ENCODE data around the gene CDK5.

Gene CDK5

DNA sequence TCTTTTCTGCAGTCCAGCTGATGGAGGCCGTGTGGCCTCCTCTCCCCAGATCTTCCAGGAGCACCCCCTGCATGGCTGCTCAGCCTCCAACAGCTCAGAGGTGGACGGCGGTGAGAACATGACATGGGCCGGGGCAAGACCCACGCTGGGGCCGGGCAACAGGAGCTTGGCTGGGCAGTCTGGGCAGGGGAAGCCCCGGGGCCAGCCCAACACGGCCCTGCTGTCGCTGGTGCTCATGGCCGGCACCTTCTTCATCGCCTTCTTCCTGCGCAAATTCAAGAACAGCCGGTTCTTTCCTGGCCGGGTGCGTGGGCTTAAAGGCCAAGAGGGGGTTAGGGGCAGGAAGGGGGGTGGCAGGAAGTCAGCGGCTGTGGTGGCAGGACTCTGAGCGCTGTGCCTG is 16.3 kb upstream of the CDK5 start:
- DNase-seq (ENCODE audit: low read depth), result no peak

DNA sequence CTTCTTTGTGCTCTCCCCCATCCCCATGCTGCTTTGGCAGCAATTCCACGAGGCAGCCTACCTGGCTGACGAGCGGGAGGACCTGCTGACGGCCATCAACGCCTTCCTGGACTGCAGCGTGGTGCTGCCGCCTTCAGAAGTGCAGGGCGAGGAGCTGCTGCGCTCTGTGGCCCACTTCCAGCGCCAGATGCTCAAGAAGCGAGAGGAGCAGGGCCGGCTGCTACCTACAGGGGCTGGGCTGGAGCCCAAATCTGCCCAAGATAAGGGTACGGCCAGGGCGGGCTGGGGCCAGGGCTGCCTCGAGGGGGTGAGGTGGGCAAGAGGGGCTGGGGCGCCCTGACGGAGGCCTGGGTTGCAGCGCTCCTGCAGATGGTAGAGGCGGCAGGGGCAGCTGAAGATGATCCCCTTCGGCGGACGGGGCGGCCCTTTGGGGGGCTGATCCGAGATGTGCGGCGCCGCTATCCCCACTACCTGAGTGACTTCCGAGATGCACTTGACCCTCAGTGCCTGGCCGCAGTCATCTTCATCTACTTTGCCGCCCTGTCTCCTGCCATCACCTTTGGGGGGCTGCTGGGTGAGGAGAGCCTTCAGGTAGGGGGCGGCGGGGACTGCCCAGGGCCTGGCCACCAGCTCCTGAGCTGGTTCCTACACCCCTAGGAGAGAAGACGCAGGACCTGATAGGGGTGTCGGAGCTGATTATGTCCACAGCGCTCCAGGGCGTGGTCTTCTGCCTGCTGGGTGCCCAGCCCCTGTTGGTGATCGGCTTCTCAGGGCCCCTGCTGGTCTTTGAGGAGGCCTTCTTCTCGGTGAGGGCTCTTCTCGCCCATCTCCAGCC is 13.6 kb upstream of the CDK5 start:
- DNase-seq (ENCODE audit: low read depth), result no peak

DNA sequence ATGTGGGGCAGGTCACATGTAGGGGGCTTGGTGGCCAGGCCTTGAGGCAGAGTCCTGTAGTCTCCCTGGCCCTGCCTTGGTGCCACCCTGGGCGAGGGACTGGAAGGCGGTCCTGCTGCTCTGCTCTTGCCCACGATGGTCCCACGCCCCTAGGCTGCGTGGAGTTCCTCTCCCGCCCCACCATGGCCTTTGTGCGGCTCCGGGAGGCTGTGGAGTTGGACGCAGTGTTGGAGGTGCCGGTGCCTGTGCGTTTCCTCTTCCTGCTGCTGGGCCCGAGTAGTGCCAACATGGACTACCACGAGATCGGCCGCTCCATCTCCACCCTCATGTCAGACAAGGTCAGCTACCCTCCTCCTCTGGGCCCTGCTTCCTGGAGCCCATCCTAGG is 12.9 kb upstream of the CDK5 start:
- no peak for DNase-seq (ENCODE audit: low read depth)

DNA sequence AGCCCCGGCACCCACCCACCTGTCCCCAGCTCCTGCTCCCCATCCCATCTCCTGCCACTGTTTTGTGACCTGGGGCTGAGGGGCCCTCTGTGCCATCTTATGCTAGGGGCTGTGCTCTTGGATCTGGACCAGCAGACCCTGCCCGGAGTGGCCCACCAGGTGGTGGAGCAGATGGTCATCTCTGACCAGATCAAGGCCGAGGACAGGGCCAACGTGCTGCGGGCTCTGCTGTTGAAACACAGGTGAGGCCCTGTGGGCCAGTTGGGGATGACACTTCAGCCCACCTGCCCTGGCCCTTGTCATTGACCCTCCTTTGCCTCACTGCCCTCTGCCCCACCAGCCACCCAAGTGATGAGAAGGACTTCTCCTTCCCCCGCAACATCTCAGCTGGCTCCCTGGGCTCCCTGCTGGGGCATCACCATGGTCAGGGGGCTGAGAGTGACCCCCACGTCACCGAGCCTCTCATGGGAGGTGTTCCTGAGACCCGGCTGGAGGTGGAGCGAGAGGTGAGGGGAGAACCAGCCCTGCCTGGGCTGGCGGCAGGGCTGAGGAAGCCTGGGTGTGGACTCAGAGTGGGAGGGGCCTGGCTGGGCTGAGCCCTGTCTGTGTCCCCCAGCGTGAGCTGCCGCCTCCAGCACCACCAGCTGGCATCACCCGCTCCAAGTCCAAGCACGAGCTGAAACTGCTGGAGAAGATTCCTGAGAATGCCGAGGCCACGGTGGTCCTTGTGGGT is 12.3 kb upstream of the CDK5 start:
- DNase-seq (ENCODE audit: low read depth), result no peak

DNA sequence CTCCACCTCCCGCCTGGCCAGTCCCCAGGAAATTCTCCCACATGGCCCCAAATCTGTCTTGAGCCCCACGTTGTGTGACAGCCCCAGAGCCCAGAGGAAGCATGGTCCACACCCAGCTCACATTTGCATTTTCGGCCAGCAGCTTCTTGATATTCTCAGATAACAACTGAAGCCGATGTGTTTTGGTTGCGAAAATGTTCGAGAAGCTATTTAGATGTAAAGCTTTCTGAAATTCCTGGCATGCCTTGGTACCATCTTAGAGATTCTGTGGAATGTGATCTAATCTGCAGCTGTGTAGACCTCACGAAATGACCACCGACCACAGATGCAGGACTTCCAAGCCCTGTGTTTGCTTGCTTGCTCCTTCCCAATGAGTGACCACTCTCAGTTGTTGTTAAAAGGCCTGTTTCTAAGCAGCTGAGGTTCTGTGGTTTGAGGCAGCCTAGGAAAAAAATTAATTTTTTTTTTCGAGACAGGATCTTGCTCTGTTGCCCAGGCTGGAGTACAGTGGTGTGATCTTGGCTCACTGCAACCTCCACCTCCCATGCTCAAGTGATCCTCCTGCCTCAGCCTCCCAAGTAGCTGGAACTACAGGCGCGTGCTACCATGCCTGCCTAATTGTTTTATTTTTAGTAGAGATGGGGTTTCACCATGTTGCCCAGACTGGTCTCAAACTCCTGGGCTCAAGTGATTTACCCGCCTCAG is 10.5 kb upstream of the CDK5 start:
- DNase-seq (ENCODE audit: low read depth), result peak; percentile 87

DNA sequence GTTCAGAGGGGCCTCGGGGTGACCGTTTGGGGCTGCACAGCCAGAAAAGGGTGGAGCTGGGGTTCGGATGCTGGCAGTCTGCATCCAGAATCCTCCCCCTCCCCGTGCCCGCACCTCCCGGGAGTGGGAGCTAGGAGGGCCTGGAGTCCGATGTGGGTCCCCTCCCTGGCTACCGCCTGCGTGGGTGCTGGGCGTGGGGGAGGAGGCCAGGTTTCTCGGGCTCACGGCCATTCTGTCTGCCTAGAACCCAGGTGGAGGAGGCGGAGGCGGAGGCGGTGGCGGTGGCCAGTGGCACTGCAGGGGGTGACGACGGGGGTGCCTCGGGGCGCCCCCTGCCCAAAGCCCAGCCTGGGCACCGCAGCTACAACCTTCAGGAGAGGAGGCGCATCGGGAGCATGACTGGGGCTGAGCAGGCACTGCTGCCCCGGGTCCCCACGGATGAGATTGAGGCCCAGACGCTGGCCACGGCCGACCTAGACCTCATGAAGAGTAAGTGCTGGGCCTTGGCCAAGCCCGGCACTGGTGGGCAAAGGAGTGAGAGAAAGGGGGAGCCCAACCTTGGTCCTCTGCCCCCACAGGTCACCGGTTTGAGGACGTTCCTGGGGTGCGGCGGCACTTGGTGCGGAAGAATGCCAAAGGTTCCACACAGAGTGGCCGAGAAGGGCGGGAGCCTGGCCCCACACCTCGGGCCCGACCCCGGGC is 8.7 kb upstream of the CDK5 start:
- no peak for DNase-seq (ENCODE audit: low read depth)

DNA sequence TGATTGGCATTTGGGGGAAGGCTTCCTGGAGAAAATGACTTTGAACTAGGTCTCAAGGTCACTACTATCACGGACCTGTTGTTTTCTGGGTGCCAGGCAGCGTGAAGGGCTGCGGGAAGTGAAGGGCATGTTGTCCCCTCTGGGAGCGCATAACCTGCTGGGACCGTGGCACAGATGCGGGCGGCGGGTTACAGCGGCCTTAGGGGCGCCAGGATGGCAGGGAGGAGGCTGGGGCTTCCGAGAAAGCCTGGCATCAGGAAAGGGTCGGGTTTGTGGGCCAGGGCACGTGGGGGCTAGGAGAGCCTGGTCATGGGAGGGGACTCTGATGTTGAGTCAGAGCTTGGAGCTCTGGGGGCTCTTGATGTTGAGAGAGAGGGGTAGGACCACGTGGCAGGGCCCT is 7.8 kb upstream of the CDK5 start:
- no peak for DNase-seq (ENCODE audit: low read depth)

DNA sequence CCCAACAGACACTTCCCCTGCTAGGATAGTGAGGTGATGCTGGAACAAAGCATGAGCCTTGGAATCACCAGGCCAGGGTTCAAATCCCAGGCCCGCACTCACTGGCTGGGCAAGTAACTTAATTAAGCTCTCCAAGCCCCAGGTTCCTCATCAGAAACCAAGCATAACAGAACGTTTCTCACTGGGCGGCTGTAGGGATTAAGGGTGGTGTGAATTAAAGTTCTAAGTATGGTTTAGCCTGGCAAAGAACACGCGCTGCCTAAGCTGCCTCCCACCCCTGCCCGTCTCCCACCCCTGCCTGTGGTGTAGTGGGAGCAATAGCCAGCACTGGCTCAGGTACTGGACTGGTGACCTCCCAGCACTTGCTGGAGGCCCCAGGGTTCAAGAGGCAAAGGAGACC is 7.3 kb upstream of the CDK5 start:
- no peak for DNase-seq (ENCODE audit: low read depth)

DNA sequence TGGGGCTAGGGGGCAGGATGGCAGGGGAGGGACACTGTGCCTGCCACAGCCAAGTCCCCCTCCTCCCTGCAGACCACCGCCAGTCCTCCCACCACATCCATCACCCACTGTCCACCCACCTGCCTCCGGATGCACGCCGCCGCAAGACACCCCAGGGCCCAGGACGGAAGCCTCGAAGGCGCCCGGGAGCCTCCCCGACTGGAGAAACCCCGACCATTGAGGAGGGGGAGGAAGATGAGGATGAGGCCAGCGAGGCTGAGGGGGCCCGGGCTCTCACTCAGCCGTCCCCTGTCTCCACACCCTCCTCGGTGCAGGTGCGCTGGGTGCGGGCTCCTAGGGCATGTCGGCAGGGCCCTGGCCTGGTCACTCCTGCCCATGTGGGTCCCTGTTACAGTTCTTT is 6.8 kb upstream of the CDK5 start:
- DNase-seq (ENCODE audit: low read depth), result no peak

DNA sequence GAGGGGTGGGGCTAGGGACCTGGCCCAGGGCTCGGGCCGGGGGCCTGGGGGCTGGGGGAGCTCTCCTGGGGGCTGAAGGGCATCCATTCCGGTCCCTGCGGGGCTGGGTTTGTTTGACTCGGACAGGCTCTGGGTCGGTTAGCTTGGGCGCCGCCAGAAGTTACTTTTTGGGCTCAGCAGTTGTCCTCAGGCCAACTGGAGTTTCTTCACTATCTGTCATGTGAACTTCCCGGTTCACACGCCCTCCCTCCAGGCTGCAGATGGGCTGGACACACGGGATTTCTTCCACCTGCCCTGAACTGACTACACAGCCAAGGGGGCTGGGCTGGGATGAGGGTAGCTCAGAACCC is 5.5 kb upstream of the CDK5 start:
- DNase-seq (ENCODE audit: low read depth), result peak; percentile 68

DNA sequence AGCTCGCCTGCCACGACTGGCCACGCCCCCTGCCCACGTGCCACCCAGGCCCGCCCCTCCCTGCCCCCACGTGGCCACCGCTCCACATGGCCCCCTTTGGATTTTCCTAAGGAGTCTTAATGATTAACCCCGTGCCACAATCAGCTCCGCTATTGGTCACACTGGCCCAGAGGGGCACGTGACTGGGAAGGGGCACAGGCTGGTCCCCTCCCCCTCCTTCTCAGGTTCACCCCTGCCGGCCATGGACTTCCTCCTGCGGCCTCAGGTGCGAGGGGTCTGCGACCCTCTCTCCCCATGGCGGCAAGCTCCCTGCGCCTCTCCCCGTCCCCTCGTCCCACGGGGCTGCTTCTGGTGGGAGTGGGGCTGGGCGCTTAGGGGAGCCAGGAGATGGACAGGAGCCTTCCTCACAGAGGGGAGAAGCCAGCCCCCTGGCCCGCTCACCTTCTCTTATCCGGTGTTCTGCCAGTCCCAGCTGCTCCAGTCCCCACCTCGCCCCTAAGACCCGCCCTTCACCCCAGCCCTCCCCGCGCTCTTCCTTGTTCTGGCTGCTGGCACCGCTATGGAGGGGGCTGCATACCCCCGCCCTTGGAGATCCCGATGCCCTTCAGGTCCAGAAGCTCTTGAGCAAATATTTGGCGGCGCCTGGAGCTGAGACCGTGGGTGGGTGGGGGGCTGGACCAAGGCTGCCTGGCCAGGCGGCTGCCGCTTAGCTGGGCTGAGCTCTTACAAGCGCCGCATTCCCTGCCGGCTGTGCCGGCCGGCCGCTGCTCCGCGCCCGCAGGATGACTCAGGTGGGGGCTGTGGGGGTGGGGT is 4.9 kb upstream of the CDK5 start:
- peak; percentile 73 for DNase-seq (ENCODE audit: low read depth)

DNA sequence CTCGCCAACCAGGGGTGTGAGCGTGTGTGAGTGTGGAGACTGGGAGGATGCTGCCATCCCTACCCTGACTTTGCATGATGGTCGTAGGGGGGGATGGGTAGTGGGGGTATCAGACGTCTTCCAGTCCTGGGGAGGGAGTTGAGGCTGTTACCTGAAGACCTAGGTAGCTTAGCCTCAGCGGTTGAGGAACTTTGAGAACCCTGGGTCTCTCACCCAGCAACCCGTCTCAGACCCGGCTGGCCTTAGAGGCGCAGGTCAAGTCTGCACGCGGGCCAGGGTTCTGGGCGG is 4.4 kb upstream of the CDK5 start:
- DNase-seq (ENCODE audit: low read depth), result no peak

DNA sequence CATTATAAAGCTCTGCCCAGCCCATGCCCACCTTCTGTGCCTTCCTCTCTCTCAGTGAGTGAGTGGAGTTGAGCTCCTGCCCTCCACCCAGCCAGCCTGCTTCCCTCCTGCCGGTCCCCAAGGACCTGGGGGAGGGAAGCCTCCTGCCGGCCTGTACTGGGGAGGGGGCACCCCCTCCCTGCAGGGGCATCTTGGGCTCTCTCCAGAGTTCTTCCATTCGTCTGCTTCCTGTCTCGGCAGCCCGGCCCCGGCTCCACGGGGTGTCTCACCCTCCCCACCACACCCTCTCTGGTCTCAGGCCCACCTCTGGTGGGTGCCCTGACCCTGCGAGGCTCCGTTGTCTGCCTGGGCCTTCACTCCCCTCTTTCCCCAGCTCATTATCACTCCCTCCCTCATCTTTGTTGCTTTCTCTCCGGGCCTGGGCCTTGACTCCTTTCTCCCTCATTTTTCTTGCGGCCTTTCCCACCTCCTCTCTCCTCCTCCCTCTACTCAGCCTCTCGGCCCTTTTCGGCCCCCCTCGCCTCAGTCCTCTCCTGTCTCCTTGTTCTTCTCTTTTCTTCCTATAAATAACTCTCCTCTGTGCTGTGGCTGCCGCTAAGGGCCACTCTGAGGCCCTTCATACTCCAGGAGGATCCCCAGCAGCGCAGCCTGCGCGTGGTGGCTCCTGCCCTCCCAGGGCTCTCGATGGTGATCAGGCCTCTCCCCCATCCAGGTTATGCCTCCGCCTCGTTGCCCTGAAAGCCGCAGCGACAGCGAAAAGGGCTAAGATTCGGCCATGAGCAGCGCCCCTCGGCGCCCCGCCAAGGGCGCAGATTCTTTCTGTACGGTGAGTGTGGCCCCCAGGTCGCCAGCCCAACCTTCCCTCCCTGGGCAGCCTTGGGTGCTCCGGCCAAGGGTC is 3.8 kb upstream of the CDK5 start:
- DNase-seq (ENCODE audit: low read depth), result no peak

DNA sequence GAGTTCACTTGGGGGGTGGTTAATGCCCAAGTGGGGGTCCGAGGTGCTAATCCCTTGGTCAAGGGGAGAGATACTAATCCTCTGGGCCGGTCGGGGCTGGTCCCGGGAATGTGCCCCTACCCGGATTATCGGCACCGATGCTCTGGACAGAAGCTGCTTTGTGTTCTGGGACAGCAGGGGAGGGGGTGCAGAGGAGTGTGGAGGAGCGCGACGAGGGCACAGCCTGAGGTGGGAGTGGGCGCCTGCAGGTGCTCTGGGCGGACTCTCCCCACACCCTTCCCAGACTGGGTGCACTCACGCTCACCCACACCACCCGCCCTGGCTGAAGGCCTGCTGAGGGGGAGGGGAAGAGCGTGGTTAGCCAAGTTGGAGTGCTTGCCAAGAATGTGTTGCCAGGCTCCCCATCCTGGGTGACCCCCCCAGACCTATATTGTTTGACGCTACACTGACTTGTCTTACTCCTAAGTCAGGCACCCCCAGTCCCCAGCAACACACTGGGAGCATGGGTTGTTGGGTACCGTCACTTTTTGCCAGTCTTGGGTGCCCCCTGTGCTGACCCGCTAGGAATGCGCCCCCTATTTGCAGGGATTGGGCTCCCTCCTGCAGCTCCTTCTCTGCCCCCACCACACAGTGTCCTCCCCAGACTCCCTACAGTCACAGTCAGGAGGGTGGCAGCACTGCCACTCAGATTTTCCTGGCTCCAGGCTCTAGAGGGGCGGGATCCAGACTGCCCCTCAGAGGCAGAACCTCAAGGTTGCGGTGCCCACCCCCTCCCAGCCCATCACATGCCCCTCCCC is 2.9 kb upstream of the CDK5 start:
- peak; percentile 56 for DNase-seq (ENCODE audit: low read depth)

DNA sequence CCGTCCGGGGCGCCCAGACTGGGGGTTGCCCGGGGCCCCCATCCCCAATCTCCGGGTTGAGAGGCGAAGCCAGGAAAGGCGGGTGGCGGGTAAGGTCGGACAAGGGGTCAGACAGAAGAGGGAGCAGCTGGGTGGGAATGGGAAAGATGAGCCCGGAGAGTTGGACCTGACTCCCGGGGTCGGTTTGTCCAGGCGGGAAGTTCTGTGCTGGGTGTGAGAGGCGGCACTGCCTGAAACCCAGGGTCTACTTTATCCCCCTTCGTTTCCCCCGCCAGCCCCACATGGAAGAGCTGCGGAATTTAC is 2.4 kb upstream of the CDK5 start:
- DNase-seq (ENCODE audit: low read depth), result no peak

DNA sequence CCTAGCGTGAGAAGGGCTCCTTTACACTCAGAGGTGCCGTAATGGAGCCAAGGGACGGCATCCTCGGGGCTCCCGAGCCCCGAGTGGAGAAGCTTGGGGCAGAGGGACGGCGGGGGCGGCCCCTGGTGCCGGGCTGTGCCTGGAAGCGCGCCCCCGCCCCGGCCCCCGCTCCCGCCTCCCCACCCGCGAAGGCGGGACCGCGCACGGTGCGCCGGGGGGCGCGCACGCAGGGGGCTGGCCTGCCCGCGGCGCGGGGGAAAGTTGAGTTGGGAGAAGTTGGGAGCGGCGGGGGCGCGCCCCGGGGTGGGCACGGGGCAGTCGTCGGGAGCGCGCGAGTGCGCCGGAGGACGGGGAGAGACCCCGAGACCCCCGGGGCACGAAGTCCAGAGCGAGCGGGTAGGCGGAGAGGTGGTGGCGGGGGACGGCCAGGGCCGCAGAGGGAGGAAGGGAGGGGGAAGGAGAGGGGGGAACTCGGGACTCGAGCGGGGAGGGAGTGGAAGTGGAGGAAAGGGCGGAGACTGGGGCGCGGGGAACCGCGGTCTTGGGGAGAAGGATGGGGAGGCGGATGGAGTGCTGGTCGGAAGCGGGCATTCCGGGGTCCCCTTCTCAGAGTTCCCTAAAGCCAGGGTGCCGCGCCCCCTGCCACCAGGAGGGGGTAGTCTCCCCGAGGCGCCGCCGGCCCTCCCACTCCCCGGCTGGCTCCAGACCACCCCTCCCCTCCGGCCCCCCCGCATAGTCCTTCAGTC is 1.8 kb upstream of the CDK5 start, which contains the start of gene SLC4A2:
TSS of gene SLC4A2 (plus strand) at position 223 of the 746 bp plus-strand sequence. CDS start 2,399 bp downstream, outside the sequence.
- DNase-seq (ENCODE audit: low read depth), result peak; percentile 72

DNA sequence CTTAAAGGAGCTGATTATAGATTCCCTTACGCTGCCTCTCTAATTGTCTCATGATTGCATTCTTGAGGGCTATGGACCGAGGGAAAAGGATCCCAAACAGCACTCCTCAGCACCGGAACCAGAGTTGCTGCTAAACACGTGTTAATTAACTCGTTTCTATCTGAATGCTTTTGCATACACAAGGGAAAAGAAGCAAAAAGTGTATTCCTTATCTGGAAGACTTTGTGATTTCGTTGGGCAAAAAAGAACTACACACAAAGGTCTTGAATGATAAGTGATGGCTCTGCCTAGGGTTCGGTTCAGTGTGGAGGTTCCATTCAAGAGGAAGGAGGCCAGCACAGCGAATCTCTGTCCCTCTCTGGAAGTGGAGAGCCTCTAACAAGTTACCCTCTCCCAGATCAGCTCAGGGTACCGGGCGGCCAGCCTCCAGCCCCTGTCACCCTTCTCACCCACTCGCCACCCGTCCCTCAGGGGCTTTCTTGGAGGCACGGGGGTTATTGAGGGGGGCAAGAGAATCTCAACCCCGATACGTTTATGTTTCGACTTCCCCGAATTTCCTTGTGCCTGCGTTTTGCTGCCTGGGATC is 1.2 kb upstream of the CDK5 start:
- DNase-seq (ENCODE audit: low read depth), result peak; percentile 35

DNA sequence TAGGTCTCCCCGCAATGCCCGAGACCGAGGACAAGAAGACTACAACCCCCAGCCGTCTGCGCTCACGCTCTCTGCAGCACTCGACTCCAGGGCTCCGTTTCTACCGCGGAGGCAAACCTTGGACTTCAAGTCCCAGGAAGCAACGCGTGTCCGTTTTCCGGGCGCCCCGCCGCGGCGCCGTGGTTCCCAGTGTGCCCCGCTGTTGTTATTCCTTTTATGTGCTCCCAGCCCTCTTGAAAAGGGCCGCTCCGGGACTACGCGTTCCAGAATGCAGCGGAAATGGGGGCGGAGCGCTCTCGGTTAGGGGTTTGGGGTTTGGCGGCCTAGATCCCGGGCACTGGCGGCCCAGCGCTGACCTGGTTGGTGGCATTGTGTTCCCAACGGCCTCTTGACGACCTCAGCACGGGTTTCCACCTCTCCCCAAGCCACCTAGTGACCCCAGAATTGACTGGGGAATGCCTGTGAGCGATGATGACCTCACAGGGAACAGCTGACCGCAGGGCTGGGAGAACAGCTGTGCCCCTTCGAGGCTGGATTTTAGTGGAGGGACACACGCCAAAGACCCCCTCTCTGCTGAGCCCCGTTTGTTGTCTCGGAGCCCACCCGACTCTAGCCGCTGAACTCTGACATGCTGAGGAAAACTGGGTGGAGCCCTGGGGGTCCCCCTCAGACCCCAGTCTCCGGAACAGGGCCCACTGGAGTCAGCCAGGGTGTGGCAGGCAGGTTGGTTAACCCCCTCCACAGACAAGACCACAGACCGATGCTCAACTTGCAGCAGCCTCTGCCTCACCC is 488 bp upstream of the CDK5 start:
- peak; percentile 100 for DNase-seq (ENCODE audit: low read depth)
